Measurements from ENCODE around the gene DUSP28. TPM values are rescaled to one million over a fixed set of nuclear protein-coding genes. Genes with fewer than 3 reads are reported as not detected.
A peak's percentile ranks its signal among the peaks of the same experiment; 100 is the strongest.
"Not testable (repeated sequence)": the region's sequence is repeated elsewhere in the genome, so short reads cannot be mapped to it uniquely, and the experiment has no call there.

Gene DUSP28
- total RNA-seq, 2 donors from 2014 or later: 1.4 to 2.8 TPM

- whole genome bisulfite sequencing, 2 experiments (ENCODE audit: insufficient coverage in 1 of 2, insufficient read length in 1 of 2): 68 to 73% methylated on average over 23 to 25 of the region's 25 CpGs
- H3K36me3 ChIP-seq (ENCODE audit: control insufficient read depth, insufficient read depth, low read length): peaks cover 9% of the 10 kb centered on the region
- H3K27me3 ChIP-seq (ENCODE audit: control insufficient read depth, insufficient read depth, low read length, poor library complexity, severe bottlenecking): peaks cover 23% of the 10 kb centered on the region
- peak; percentile 31 for DNase-seq
- Mint-ChIP-seq H3K4me3 (peak overlapping the region; percentile 33), H3K9me3 (peaks cover 43% of the 10 kb centered on the region), H3K4me1 (peaks cover 2% of the 10 kb centered on the region), H3K27ac (no peak overlapping the region), H3K27me3 (ENCODE audit: insufficient read depth) (peaks cover 42% of the 10 kb centered on the region), H3K36me3 (ENCODE audit: low read depth) (peaks cover 41% of the 10 kb centered on the region)
- peak overlapping the region; percentile 35 for H3K4me3 ChIP-seq (ENCODE audit: low read length)
- H3K9ac ChIP-seq (ENCODE audit: extremely low read depth, low read length, poor library complexity, severe bottlenecking): no peak overlapping the region
- no peaks in the 10 kb centered on the region for H3K4me1 ChIP-seq (ENCODE audit: control insufficient read depth, insufficient read depth, low read length)
- TF ChIP-seq CTCF (conservative IDR thresholded peaks at IDR 0.05): no peak
- no peak overlapping the region for H3K27ac ChIP-seq (ENCODE audit: low read depth, low read length)
- H3K9me3 ChIP-seq (ENCODE audit: control insufficient read depth, low read length): peaks cover 12% of the 10 kb centered on the region
Observed at GRCh38 chr2:240519396-240520129, 40.6 kb upstream of the DUSP28 start.

- Histone ChIP-seq H3K27me3 (ENCODE audit: control insufficient read depth, insufficient read depth, low read length, poor library complexity, severe bottlenecking) (peaks cover 23% of the 10 kb centered on the region), H3K27ac (ENCODE audit: low read depth, low read length) (no peak overlapping the region), H3K36me3 (ENCODE audit: control insufficient read depth, insufficient read depth, low read length) (peaks cover 9% of the 10 kb centered on the region), H3K9me3 (ENCODE audit: control insufficient read depth, low read length) (peaks cover 20% of the 10 kb centered on the region), H3K4me1 (ENCODE audit: control insufficient read depth, insufficient read depth, low read length) (no peaks in the 10 kb centered on the region), H3K4me3 (ENCODE audit: low read length) (peak overlapping the region; percentile 35), H3K9ac (ENCODE audit: extremely low read depth, low read length, poor library complexity, severe bottlenecking) (no peak overlapping the region)
- peaks cover 51% of the 10 kb centered on the region for H3K9me3 Mint-ChIP-seq
- peaks cover 2% of the 10 kb centered on the region for H3K4me1 Mint-ChIP-seq
- peak; percentile 63 for DNase-seq
- H3K4me3 Mint-ChIP-seq: peak overlapping the region; percentile 33
- TF ChIP-seq CTCF (conservative IDR thresholded peaks at IDR 0.05): peak; percentile 53
- H3K27ac Mint-ChIP-seq: no peak overlapping the region
- 31 to 60% methylated on average over 12 to 52 of the region's 52 CpGs for WGBS, 2 experiments (ENCODE audit: insufficient coverage in 1 of 2, insufficient read length in 1 of 2)
- H3K36me3 Mint-ChIP-seq (ENCODE audit: low read depth): peaks cover 49% of the 10 kb centered on the region
- H3K27me3 Mint-ChIP-seq (ENCODE audit: insufficient read depth): peaks cover 42% of the 10 kb centered on the region
Observed at GRCh38 chr2:240520130-240520973, 39.8 kb upstream of the DUSP28 start.

DNA sequence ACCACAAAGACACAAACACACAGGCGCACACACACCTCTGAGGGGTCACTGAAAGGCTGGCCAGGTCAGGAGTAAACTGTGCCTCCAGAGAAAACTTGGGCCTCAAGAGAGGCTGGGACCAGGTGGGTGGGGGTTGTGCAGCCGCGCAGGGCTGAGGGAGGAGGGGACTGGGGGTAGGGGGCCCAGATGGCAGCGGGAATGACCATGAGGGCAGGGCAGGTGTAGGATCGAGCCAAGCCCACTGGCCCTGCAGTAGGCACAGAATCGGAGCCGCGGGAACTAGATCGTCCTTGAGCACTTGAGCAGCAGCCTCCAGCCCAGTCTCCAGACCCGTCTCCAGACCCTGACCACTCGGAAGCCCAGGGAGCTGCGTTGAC is 39.2 kb upstream of the DUSP28 start:
- no peak overlapping the region for H3K4me3 Mint-ChIP-seq
- H3K9me3 Mint-ChIP-seq: peaks cover 57% of the 10 kb centered on the region

GRCh38 chr2:240521885-240522284 is 38.3 kb upstream of the DUSP28 start:
- H3K27ac ChIP-seq (ENCODE audit: low read depth, low read length); H3K27ac Mint-ChIP-seq; H3K36me3 ChIP-seq (ENCODE audit: control insufficient read depth, insufficient read depth, low read length); H3K4me1 ChIP-seq (ENCODE audit: control insufficient read depth, insufficient read depth, low read length); H3K4me1 Mint-ChIP-seq; H3K4me3 Mint-ChIP-seq; H3K4me3 ChIP-seq (ENCODE audit: low read length); H3K9ac ChIP-seq (ENCODE audit: extremely low read depth, low read length, poor library complexity, severe bottlenecking): not testable (repeated sequence)
- DNase-seq: peak; percentile 36
- peaks cover 66% of the 10 kb centered on the region for H3K9me3 Mint-ChIP-seq
- peaks cover 61% of the 10 kb centered on the region for H3K36me3 Mint-ChIP-seq (ENCODE audit: low read depth)
- 92 to 97% methylated on average over 5 of the region's 5 CpGs for WGBS, 2 experiments (ENCODE audit: insufficient coverage in 1 of 2, insufficient read length in 1 of 2)
- Histone ChIP-seq H3K27me3 (ENCODE audit: control insufficient read depth, insufficient read depth, low read length, poor library complexity, severe bottlenecking) (peaks cover 23% of the 10 kb centered on the region), H3K9me3 (ENCODE audit: control insufficient read depth, low read length) (peaks cover 36% of the 10 kb centered on the region)
- H3K27me3 Mint-ChIP-seq (ENCODE audit: insufficient read depth): peaks cover 37% of the 10 kb centered on the region

More for the DNA sequence above, 39.2 kb upstream of the DUSP28 start:
- peak; percentile 39 for DNase-seq
- Histone ChIP-seq H3K4me3 (ENCODE audit: low read length) (no peak overlapping the region), H3K9ac (ENCODE audit: extremely low read depth, low read length, poor library complexity, severe bottlenecking) (no peak overlapping the region), H3K9me3 (ENCODE audit: control insufficient read depth, low read length) (peaks cover 26% of the 10 kb centered on the region), H3K27ac (ENCODE audit: low read depth, low read length) (no peak overlapping the region), H3K36me3 (ENCODE audit: control insufficient read depth, insufficient read depth, low read length) (peaks cover 9% of the 10 kb centered on the region), H3K27me3 (ENCODE audit: control insufficient read depth, insufficient read depth, low read length, poor library complexity, severe bottlenecking) (peaks cover 23% of the 10 kb centered on the region), H3K4me1 (ENCODE audit: control insufficient read depth, insufficient read depth, low read length) (no peaks in the 10 kb centered on the region)
- no peak for TF ChIP-seq CTCF (conservative IDR thresholded peaks at IDR 0.05)
- no peak overlapping the region for H3K27ac Mint-ChIP-seq
- H3K4me1 Mint-ChIP-seq: peaks cover 2% of the 10 kb centered on the region
- 94% methylated on average over 6 to 12 of the region's 12 CpGs for WGBS, 2 experiments (ENCODE audit: insufficient coverage in 1 of 2, insufficient read length in 1 of 2)
- H3K36me3 Mint-ChIP-seq (ENCODE audit: low read depth): peaks cover 53% of the 10 kb centered on the region
- H3K27me3 Mint-ChIP-seq (ENCODE audit: insufficient read depth): peaks cover 42% of the 10 kb centered on the region

Measured in endodermal cell (in vitro differentiated cells).